BJ (cell line): Measurements from ENCODE around the gene CAPN14. TPM values are rescaled to one million over a fixed set of nuclear protein-coding genes. Genes with fewer than 3 reads are reported as not detected.

ENCODE experiments used
- CTCF ChIA-PET: fragments of 350-600 bp; formaldehyde crosslinking; extraction: SDS; loops from one replicate; lab custom pipeline; 2021; ENCODE audit warnings: antibody characterized with exemption, inconsistent platforms; lab: Yijun Ruan, JAX
- POLR2A ChIA-PET: fragments of 300-600 bp; sonication (Branson Sonifier 250); formaldehyde crosslinking; extraction: SDS; loops from one replicate; lab custom pipeline; 2021; ENCODE audit warnings: antibody characterized with exemption; lab: Charles Lee
- DNase-seq: peaks from one replicate; pipeline ENCODE4 v3.0.0-alpha.2; 2011; ENCODE audit warnings: low read depth
- H3K27me3 ChIP-seq: 2 replicates; pipeline ENCODE4 v1.6.0; 2011; ENCODE audit warnings: low read length; ENCODE audit not compliant: control insufficient read depth, insufficient read depth
- H3K36me3 ChIP-seq: 2 replicates; pipeline ENCODE4 v1.5.1; 2011; ENCODE audit warnings: low read length; ENCODE audit not compliant: control insufficient read depth, insufficient read depth
- H3K4me3 ChIP-seq: 2 replicates; pipeline ENCODE4 v1.5.1; 2011; ENCODE audit warnings: low read depth, mild to moderate bottlenecking, control low read depth, low read length
- polyA plus RNA-seq: library from polyadenylated mRNA; depleted of rRNA; stranded (reverse); fragments of >200 nt; gene quantifications from 2 replicates; pipeline ENCODE4 v1.2.3, GENCODE V29; 2011
- TF ChIP-seq, protein P1 (sequence below): IDR thresholded peaks from 2 replicates; pipeline ENCODE4 v1.5.1; 2011; ENCODE audit warnings: low read depth, mild to moderate bottlenecking, control low read depth, inconsistent platforms, low read length, moderate library complexity; ENCODE audit not compliant: insufficient read depth

The CAPN14 gene
- polyA plus RNA-seq, 1 experiment, result 0.10 TPM

DNA sequence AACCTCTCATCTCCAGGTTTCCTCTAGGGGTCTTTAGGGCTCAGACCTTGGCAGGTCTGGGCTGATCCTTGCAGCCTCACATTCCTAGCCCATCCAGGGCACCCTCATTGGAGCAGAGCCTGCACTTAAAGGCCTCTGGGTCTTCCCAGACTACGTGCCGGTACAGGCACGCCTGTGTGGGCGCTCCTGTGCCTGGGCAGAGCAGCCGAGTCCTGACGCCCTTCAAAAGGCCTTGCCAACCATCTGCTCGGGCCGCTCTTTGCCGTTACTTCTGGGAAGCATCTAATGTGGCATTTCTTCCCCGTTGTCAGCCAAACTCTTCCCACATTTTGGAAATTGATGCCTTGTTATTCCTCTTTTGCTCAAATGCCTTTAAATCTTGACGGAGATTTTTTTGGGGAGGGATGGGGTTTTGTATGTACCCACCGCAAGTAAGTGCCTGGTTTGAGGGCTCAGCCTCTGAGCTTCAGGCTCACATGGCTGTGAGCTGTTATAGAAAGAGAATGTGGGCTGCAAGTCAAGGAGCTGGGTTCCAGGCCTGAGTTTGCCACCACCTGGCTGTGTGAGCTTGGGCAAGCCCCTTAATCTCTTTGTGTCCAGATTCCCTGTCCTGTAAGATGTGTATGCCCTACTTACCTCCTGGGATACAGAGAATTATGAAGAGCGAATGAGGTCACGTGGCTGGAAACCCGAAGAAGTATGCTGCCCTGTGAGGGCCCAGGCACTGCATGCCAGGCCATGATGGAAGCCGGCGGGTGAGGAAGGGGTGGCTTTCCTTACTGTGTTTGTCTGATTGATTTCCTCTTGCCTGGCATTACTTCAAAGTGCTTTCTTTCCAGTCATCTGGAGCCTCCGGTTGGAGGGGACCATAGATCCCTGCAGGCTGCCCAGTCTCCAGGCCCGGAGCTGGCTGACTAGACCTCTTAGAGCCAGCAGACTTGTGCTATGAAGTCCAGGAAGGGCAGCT lies 37.2 kb upstream of the CAPN14 start:
- DNase-seq, result no peak
- Histone ChIP-seq H3K27me3 (no peaks in the 10 kb centered on the region), H3K4me3 (no peak overlapping the region), H3K36me3 (peaks cover 24% of the 10 kb centered on the region)
- ChIA-PET CTCF (interaction anchor here (2.2 kb wide), 1 partner anchor 79 kb away, joined by 5 read pairs; no protein-coding TSS in a partner anchor), POLR2A (interaction anchor here (0.9 kb wide), 1 partner anchor 9 kb away, joined by 8 read pairs; no protein-coding TSS in a partner anchor)
- TF ChIP-seq, protein P1, sequence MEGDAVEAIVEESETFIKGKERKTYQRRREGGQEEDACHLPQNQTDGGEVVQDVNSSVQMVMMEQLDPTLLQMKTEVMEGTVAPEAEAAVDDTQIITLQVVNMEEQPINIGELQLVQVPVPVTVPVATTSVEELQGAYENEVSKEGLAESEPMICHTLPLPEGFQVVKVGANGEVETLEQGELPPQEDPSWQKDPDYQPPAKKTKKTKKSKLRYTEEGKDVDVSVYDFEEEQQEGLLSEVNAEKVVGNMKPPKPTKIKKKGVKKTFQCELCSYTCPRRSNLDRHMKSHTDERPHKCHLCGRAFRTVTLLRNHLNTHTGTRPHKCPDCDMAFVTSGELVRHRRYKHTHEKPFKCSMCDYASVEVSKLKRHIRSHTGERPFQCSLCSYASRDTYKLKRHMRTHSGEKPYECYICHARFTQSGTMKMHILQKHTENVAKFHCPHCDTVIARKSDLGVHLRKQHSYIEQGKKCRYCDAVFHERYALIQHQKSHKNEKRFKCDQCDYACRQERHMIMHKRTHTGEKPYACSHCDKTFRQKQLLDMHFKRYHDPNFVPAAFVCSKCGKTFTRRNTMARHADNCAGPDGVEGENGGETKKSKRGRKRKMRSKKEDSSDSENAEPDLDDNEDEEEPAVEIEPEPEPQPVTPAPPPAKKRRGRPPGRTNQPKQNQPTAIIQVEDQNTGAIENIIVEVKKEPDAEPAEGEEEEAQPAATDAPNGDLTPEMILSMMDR, result no peak

DNA sequence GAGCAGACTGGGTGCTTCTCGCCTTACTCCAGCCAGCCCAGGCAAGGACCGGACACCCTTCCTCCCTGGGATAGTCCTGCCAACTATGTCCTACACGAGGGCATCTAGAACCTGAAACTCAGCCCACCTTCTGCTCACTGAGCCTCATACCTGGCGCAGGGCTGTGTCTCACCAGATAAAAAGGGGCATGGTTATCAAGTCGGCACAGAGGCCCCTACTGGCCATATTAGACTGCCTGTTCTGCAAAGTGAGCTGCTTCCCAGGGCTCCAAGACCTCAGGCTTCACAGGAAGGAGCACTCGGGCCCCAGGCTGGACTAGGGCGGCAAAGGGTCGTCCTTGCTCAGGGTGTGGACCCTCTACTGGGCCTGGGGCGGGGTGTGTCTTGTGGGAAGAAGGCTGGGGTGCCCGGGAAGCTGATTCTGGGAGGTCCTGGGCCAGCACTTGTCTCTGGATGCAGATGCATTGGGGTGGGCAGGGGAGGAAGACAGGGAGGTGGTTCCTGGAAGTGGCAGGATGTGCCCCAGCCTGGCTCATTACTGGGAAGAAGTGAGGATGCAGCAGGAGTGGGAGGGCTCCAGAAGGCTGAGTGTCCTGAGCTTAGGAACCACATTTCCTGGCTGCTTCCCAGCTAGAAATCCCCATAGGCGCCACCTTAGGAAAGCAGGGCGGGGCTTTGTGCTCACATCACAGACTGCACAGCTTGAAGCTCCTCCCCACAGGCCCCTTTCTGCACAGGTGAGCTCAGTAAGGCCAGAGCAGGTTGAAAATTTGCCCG lies 36.2 kb upstream of the CAPN14 start:
- Histone ChIP-seq H3K36me3 (peaks cover 33% of the 10 kb centered on the region), H3K27me3 (no peaks in the 10 kb centered on the region), H3K4me3 (no peak overlapping the region)
- TF ChIP-seq, protein P1, result no peak
- ChIA-PET CTCF (interaction anchor here (1.6 kb wide), 1 partner anchor 80 kb away, joined by 3 read pairs; no protein-coding TSS in a partner anchor), POLR2A (no interaction called here)
- DNase-seq, result no peak

DNA sequence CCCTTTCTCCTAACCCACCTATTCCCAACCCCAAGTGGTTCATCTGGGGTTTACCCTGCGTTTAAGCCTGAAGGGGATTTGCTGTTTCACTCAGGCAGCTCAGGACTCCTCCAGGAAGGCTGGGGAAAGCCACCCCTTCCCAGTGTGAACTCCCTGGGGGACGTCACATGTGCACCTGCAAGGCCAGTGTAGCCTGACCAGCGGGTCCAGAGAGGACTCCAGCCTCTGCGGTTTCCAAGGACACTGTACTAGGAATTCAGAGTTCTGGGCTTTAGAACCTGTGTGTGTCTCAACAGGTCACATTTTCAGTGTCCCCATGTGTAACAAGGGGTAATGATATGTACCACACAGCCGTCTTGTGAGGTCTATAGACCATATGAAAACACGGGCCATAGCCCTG lies 34.5 kb upstream of the CAPN14 start:
- no peaks in the 10 kb centered on the region for H3K27me3 ChIP-seq
- ChIA-PET POLR2A (no interaction called here), CTCF (interaction anchor here (0.7 kb wide), 1 partner anchor 82 kb away, joined by 4 read pairs; no protein-coding TSS in a partner anchor)
- H3K4me3 ChIP-seq, result no peak overlapping the region
- H3K36me3 ChIP-seq, result peaks cover 34% of the 10 kb centered on the region
- no peak for DNase-seq
- TF ChIP-seq, protein P1, result no peak

DNA sequence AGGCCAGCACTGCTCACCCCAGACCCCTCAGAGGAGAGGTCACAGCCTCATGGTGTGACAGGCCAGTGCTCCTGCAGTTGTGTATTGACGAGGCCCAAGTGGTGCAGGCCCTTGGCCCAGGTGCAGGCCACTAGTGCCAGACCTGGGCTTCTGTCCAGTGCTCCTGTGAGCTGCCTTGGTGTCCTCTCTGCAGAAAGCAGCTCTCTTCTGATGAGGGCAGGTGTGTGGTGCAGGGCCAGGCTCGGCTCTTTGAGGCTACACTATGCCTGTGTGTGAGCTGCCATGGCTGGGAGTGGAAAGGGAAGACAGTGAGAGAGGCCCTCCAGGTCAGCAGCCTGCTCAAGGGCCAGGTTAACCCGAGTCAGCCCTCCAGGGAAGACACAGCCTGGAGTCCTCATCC lies 33.7 kb upstream of the CAPN14 start:
- ChIA-PET POLR2A (no interaction called here), CTCF (interaction anchor here (0.6 kb wide), 1 partner anchor 218 kb away, joined by 3 read pairs; no protein-coding TSS in a partner anchor)
- TF ChIP-seq, protein P1, result no peak
- no peak for DNase-seq
- Histone ChIP-seq H3K27me3 (no peaks in the 10 kb centered on the region), H3K4me3 (no peak overlapping the region), H3K36me3 (peaks cover 32% of the 10 kb centered on the region)
